Mesothelial cell of epicardium (in vitro differentiated cells): ENCODE results near the gene USH2A. TPM values are rescaled to one million over a fixed set of nuclear protein-coding genes. Genes with fewer than 3 reads are reported as not detected.

Experiments used
- DNase-seq, 2 experiments: peaks; one replicate each; pipeline ENCODE4 v3.0.0; 2021; ENCODE audit warnings: low spot score in 2 of 2; ENCODE audit not compliant: unreplicated experiment in 2 of 2
- H3K27ac Mint-ChIP-seq: 2 replicates; pipeline ENCODE4 v1.8.0; 2021; ENCODE audit warnings: mixed read lengths
- H3K27me3 Mint-ChIP-seq: 2 replicates; pipeline ENCODE4 v1.8.0; 2021; ENCODE audit warnings: low read depth, mixed read lengths
- H3K36me3 Mint-ChIP-seq: 2 replicates; pipeline ENCODE4 v1.8.0; 2021; ENCODE audit warnings: mixed read lengths
- H3K4me1 Mint-ChIP-seq: 2 replicates; pipeline ENCODE4 v1.8.0; 2021; ENCODE audit warnings: mixed read lengths
- H3K4me3 Mint-ChIP-seq: 2 replicates; pipeline ENCODE4 v1.8.0; 2021; ENCODE audit warnings: mild to moderate bottlenecking, moderate library complexity, mixed read lengths
- H3K9me3 Mint-ChIP-seq: 2 replicates; pipeline ENCODE4 v1.8.0; 2021; ENCODE audit warnings: mixed read lengths
- total RNA-seq: library from RNA; stranded (reverse); gene quantifications from 3 replicates; pipeline ENCODE4 v1.2.1, GENCODE V29; 2021
- TF ChIP-seq, protein P1 (sequence below): fragments of 200-600 bp; sonication (generic); IDR thresholded peaks from one replicate; pipeline ENCODE4 v1.5.0; 2021; ENCODE audit warnings: antibody characterized with exemption; ENCODE audit not compliant: unreplicated experiment

USH2A gene
- total RNA-seq, 1 donor from 2014 or later = 0.02 TPM

DNA sequence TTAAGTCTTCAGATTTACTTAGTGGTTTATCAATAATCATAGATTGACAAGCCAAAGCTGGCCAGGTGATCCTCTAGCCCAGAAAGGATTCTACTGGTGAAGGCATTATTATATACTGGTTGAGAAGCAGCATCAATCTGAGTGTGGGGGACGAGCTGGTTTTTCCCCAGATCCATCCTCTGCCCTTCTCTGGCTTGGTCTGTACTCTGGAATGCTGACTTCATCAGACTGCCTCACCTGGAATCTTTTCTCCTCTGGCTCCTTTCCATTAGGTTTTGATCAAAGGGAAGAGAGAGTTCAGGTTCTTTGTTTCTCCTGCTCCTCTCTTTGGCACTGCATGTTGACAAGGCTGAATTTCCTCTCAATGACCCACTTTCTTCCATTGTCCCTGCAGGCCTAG lies 762.2 kb downstream of the USH2A start:
- Mint-ChIP-seq H3K4me3 (no peak overlapping the region), H3K9me3 (no peaks in the 10 kb centered on the region), H3K27me3 (peaks cover 4% of the 10 kb centered on the region), H3K27ac (no peak overlapping the region), H3K4me1 (no peaks in the 10 kb centered on the region), H3K36me3 (no peaks in the 10 kb centered on the region)
- TF ChIP-seq, protein P1, sequence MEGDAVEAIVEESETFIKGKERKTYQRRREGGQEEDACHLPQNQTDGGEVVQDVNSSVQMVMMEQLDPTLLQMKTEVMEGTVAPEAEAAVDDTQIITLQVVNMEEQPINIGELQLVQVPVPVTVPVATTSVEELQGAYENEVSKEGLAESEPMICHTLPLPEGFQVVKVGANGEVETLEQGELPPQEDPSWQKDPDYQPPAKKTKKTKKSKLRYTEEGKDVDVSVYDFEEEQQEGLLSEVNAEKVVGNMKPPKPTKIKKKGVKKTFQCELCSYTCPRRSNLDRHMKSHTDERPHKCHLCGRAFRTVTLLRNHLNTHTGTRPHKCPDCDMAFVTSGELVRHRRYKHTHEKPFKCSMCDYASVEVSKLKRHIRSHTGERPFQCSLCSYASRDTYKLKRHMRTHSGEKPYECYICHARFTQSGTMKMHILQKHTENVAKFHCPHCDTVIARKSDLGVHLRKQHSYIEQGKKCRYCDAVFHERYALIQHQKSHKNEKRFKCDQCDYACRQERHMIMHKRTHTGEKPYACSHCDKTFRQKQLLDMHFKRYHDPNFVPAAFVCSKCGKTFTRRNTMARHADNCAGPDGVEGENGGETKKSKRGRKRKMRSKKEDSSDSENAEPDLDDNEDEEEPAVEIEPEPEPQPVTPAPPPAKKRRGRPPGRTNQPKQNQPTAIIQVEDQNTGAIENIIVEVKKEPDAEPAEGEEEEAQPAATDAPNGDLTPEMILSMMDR = no peak
- no peak for DNase-seq

DNA sequence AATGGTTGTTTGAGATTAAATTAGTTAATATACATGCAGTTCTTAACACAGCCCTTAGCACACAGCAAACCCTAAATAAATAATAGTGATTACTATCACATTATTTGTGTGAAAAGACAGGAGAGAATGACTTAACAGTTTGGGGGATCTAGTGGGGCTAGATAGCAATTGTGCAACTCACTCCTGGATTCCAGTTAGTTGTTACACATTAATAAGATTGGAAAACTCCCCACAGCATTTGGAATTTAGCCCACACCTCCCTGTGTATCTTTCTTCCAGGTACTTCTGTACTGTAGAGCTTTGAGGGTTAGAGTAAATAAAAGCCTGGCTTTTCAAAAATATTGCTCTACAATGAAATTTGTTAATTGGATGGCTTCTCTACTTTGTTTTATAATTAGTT lies 763.0 kb downstream of the USH2A start:
- Mint-ChIP-seq H3K4me3 (no peak overlapping the region), H3K9me3 (no peaks in the 10 kb centered on the region), H3K27me3 (peaks cover 4% of the 10 kb centered on the region), H3K36me3 (no peaks in the 10 kb centered on the region), H3K4me1 (no peaks in the 10 kb centered on the region), H3K27ac (no peak overlapping the region)
- no peak for DNase-seq
- TF ChIP-seq, protein P1 = no peak

DNA sequence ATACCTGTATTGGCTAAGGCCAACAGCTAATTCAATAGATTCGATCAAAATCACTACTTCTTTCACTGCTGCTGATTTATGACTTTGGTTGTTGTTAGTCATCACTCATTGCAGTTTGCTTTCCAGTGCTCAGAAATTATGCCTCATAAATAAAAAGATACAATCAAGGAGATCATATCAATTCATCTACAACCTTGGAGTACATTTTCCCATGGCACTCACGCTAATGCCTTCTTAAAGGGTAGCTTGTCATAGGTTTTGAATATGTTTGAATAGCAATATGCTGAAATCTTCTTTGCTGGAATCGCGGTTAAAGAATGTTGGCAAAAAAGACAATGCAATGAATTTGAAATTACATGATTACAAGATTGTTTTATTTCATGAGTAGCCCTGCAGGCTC lies 766.2 kb downstream of the USH2A start:
- Mint-ChIP-seq H3K27me3 (peaks cover 6% of the 10 kb centered on the region), H3K4me3 (no peak overlapping the region), H3K27ac (no peak overlapping the region), H3K4me1 (peaks cover 2% of the 10 kb centered on the region), H3K36me3 (no peaks in the 10 kb centered on the region), H3K9me3 (no peaks in the 10 kb centered on the region)
- DNase-seq = no peak
- TF ChIP-seq, protein P1 = no peak

DNA sequence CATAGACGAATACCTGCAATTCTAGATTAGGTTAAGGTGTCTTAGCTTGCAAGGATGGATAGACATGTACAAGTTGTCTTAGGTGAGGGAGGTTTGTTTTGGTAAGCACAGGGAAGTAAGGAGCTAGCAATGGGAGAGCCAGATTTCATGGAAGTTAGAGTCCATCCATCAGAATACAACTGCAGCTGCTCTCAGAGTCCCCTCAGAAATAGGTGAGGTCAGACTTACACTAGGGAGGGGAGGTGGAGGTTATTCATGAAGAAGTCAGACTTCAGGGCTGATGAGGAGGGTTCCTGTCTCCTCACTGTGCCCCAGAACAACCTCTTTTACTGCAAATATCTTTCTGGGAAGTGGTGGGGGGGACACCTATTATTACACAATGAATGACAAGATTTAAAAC lies 770.9 kb downstream of the USH2A start:
- H3K4me3 Mint-ChIP-seq = no peak overlapping the region
- no peaks in the 10 kb centered on the region for H3K36me3 Mint-ChIP-seq
- H3K27ac Mint-ChIP-seq = no peak overlapping the region
- no peaks in the 10 kb centered on the region for H3K9me3 Mint-ChIP-seq
- TF ChIP-seq, protein P1 = no peak
- peaks cover 15% of the 10 kb centered on the region for H3K4me1 Mint-ChIP-seq
- H3K27me3 Mint-ChIP-seq = peaks cover 5% of the 10 kb centered on the region
- DNase-seq = no peak

DNA sequence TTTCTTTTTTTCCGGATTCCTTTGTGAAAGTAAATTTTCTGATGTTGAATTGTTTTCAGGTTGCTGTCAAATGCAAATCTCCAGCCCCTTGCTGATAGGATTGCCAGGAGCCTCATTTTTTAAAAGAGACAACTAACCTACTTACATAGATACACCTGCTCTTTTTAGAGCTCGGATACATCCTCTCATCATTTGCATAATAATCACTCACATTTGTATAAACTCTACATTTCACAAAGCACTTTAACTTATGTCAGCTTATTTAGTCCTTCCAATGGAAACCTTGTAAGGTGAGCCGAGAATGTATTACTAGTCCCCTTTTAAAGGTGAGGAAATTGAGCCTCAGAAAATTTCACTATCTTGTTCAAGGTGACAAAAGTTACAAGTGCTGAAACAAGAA lies 771.4 kb downstream of the USH2A start:
- peaks cover 15% of the 10 kb centered on the region for H3K4me1 Mint-ChIP-seq
- no peak for DNase-seq
- no peak overlapping the region for H3K27ac Mint-ChIP-seq
- peaks cover 5% of the 10 kb centered on the region for H3K27me3 Mint-ChIP-seq
- TF ChIP-seq, protein P1 = no peak
- no peaks in the 10 kb centered on the region for H3K36me3 Mint-ChIP-seq
- no peaks in the 10 kb centered on the region for H3K9me3 Mint-ChIP-seq
- no peak overlapping the region for H3K4me3 Mint-ChIP-seq
